ENCODE measurements around the gene TMEM154.

Gene TMEM154

DNA sequence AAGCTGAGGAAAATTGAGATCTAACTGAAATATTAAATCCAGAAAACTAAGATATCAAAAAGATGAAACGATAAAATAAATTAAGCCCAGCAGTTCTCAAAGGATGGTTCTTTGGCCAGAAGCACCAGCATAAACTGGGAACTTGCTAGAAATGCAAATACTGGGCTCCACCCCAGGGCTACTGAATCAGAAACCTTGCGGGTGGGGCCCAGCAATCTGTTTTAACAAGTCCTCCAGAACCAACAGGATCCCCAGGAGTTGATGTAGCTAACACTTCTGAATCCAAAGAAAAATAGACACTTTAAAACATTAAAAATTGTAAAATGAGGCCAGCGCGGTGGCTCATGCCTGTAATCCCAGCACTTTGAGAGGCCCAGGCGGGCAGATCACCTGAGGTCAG is 14.1 kb upstream of the TMEM154 start:
- DNase-seq (ENCODE audit: low read depth): no peak

GRCh38 chr4:152691761-152692160 is 12.0 kb upstream of the TMEM154 start:
- DNase-seq (ENCODE audit: low read depth): no peak

DNA sequence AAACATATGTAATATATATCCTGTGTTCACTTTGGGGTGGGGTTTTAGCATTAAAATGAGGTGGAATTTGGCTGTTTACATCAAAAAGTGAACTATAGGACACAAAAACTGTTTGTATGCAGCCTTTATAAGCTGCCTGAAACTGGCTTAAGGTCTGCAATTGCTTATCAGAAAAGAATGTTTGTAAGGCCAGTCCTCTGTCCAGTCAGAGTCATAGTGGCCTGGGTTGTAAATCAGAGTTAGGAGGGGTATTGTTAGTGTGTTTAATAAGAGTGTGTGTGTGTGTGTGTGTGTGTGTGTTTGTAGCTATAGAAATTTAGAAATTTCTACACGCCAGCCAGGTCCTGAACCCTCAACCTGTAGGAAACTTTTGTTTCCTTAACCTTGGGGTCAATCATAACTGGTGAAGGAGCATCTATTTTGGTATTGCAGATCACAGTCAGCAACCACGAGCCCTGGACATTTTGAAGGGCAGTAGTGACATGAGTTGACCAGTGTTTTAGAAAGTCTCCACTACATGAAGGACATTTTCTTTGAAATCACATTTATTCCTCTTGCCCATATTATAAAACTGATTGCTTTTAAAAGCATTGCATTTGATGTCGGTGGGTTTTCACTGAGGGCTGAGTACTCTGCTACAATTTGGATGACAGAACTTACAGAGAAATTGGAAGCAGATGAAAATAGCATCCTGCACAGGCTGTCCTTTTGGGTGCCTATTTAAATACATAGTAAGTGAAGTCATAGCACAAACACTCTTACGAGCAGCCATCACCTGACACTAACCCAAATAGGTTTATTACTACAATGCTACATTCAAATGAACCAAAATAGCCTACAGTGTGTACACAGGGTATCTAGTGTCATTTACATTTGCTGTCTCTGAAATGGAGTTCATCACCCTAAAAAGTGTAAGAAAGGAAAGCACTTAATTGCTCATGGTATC is 11.2 kb upstream of the TMEM154 start:
- DNase-seq (ENCODE audit: low read depth): no peak

DNA sequence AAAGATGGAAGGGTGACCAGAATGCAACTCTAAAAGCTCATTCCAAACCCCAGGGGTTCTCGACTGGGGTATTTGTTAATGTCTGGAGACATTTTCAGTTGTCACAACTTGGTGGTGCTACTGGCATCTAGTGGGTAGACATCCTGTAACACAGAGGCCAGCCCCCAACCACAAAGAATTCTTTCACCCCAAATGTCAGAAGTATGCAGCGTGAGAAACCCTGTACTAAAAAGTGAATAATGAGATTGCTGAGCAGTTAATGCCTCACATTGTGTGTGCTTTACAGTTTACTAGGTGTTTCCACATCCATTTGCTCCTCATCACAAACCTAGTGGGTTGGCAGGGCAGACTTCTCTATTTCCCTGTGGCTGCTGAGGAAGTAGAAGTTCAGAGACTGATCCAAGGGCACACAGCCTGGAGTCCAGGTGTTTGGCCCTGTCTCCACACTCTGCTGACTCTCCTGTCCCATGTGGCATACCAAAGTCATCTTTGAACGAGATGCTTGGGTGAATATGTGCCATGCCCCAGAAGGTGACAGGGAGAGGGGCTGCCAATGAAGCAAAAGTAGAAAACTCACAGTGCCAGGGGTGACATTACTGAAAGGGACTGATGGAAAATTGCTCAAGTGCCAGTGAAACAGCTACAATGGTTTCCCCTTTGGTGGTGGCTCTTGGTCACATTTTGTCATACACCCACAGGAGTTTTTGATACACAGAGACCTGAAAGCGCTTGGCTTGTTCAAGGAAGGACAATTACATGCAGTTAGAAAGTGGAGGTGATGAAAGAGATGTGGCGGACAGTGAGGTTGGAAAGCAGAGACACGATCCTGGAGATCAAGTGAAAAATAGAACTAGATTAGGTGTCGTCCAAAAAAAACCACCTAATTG is 10.1 kb upstream of the TMEM154 start:
- no peak for DNase-seq (ENCODE audit: low read depth)

GRCh38 chr4:152687974-152688599 is 8.3 kb upstream of the TMEM154 start:
- no peak for DNase-seq (ENCODE audit: low read depth)

DNA sequence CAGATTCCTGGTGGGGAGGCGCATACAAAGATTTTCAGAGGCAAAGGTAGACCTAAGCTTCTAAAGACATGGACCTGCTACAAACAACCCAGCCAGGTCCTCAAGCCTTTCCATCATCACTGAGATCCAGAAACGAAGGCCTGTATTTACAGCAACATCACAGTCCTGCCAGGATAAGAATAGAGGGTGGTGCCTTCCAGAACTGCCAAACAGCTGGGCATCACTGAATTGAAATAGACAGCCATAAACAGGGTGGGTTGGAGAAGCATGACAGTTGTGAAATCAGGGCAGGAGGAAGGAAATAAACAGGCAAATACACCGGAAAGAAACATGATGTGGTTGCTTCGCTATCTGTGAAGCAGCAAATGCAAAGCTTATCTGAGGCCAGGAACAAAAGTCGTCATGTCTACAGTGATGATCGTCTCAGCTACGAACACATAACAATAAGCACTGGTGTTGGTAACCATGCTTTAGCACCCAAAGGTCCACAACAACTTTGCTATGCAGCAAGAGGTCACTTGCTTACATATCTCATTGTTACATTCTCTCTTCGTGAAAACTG is 6.7 kb upstream of the TMEM154 start:
- no peak for DNase-seq (ENCODE audit: low read depth)

DNA sequence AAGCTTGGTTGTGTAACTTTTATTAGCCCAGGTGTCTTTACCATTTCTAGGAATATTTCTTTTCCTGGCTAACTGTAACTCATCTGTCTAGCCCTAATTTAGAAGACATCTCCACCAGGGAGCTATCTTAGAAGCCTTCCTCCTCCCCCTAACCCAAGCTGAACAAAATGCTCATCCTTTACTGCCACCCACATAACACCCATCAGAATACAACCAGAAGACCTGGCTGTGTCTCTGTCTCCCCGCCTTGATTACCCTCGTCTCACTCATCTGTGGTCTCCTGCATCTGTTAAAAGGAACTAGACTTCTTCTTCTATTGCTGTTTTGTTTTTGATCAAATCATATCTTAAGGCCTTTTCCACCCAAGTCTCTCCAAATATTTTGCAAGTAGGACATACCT is 4.8 kb upstream of the TMEM154 start:
- no peak for DNase-seq (ENCODE audit: low read depth)

DNA sequence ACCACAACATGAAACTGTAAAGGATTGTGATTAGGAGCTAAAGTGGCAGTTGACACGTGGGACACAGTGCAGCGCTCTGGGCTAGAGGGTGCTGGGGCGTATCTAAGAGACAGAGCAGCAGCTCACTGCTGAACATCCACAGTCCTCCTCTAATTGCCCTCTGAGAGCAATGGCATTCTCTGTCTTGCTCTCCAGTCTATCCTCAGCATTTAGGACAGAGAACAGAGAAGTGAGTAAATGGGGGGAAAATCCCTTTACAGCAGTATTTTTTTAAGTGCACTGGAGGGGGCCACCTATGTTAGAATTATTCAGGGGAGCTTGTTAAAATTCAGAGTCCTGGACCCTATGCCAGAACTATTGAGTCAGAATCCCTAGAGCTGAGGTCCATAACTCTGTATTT is 4.2 kb upstream of the TMEM154 start:
- DNase-seq (ENCODE audit: low read depth): no peak

DNA sequence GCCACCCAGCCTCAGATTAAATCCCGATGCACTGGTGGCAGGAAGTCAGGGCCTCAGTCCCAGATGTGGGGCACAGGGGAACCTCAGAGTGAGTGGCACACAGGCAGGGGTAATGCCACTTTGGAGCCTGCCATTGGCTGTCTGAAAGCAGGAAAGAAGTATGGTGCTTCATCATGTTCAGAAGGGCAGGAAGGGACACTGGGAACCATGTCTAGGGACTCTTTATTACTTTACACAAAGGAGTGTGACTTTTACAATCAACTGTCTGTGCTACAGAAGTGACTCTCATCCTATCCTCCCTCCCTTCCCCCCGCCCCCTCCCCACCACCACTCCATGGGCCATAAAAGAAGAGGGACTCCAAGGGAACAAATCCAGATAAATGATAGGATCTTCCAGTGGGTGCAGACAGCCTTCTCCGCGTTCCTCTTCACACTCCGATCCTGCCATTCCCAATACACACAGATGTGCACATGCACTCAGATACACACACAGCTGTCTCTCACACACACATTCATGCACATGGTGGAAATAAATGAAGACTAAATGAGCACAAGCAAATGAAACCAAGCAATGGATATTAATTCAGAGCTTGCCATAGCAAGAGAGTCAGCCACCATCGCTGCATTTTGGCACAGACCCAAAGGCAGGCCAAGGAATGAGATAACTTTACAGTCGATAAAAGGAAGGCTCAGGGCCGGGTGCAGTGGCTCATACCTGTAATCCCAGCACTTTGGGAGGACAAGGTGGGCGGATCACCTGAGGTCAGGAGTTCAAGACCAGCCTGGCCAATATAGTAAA is 2.5 kb upstream of the TMEM154 start:
- DNase-seq (ENCODE audit: low read depth): no peak

DNA sequence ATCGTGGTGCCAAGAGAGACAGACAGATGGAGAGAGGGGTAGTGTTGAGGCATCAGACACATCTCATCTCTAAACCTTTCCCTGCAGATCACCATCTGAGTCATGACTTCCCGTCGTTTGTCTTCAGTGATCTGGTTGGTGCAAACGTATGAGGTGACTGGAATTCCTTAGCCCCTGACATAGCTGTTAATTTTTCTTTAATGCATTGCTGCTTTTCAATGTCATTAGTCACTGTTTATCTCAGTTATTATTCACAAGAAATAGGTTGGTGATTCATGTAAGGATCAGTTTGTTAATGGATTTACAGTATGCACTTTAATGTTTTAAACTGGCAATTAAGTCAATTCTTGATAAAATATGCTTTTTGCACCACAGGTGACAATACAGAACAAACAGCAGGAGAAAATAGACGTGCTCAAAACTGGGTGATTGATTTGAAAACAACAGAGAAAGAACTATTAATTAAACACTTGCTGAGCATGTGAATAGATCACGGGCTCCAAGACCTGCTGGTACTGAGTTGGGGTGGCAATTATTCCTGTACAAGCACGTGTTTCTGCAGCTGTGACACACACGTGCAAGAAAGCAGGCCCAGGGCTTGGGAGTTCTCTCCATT is 1.3 kb upstream of the TMEM154 start:
- DNase-seq (ENCODE audit: low read depth): no peak

DNA sequence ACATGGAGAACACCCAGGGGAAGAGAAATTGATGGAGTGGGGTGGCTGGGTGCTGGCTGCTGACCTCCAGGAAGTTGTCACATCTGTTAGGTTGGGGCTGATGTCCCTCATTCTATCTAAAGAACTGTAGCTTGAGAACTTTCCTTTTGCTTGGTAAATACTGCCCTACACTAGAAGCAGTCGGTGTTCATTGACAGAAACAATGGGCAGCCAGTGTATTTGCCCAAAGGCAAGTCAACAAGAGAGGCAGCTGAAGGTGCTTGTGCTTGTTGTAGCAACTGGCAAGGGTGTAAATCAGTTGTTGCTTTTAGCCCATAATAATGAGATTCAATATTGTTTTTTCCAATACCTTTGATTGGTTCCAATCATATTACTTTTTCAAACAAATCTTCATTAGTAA is 956 bp downstream of the TMEM154 start:
- no peak for DNase-seq (ENCODE audit: low read depth)

DNA sequence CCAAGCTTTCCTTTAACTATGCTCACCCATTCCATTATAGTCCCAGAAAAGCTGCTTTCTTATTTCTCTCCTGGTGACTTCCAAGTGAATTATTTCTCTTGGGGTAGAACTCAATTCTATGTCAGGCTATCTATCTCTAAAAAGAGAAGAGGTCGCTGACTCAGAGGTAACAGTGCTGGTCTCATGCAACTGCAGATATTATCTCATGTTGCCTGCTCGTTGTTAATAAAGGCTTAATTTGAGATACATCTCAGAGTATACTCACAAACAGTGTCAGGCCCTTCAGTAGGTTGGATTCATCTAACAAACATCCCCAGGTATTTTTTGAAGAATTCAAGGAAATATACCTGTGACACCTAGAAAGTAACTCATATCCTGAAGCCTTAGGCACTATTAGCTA is 2.7 kb downstream of the TMEM154 start:
- no peak for DNase-seq (ENCODE audit: low read depth)

GRCh38 chr4:152676052-152676854 is 3.5 kb downstream of the TMEM154 start:
- DNase-seq (ENCODE audit: low read depth): no peak

DNA sequence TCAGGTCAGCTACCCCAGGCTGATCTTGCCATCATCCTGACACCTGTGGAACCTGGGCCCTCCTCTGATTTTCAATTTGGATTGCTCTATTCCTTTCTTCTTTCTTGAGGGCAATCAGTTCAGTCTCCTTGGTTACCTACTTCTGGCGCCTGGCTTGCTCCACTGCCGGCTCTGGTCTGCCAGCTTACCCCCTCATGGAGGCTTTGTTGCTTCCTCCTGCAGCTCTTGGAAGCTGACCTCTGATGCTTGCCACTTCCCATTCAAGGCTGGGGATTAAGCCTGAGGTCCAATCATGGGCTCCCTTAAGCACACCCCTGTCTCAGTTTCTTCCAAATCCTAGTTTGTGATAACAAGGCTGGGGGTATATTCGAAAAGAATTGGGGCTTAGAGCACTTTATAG is 5.4 kb downstream of the TMEM154 start:
- DNase-seq (ENCODE audit: low read depth): no peak

DNA sequence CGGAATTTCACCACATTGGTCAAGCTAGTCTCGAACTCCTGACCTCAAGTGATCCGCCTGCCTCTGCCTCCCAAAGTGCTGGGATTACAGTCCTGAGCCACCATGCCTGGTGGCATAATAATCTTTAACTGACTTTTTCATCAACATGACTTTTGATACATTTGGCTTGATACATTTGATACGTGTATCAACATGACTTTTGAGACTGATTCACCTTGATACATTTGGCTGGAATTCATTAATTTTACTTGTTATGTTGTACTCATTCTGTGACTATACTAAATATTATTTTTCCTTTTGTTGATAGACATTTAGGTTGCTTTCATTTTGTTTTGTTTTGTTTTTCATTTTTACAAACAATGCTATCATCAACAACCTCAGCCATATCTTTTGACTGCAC is 6.3 kb downstream of the TMEM154 start:
- no peak for DNase-seq (ENCODE audit: low read depth)

DNA sequence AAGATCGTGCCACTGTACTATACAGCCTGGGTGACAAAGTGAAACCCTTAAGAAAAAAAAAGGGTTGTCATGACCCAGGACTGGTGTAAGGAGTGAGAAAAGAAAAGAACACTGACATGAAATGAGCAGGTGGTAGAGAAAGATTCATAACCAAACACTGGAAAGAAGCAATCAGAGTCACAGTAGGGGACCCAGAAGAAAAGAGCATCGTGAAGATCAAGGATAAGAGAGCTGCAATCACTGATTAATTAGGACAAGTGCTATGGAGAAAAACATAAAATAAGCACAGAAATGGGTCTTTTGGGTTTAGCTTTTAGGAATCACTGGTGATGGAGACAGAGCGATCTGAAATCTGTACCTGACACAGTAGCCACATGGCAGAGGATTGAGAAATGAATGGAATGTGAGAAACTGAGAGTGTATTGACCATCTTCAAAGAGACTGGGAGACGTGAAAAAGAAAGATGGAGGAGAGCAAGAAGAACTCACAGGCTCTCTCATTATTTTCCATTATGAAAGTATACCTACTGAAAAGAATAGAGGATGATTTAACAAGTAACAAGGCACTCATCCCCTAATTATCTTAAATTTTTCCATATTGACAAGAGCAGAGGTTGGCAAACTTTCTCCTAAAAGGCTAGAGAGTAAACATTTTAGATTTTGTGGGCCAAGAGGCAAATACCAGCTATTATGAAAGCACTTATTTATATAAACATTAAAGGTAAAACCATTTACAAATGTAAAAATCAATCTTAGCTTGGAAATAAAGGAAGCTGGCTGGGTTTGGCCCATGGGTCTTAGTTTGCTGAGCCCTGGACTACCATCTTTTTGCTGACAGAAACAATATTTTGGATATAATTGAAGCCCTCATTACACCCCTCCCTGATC is 7.3 kb downstream of the TMEM154 start:
- DNase-seq (ENCODE audit: low read depth): no peak

DNA sequence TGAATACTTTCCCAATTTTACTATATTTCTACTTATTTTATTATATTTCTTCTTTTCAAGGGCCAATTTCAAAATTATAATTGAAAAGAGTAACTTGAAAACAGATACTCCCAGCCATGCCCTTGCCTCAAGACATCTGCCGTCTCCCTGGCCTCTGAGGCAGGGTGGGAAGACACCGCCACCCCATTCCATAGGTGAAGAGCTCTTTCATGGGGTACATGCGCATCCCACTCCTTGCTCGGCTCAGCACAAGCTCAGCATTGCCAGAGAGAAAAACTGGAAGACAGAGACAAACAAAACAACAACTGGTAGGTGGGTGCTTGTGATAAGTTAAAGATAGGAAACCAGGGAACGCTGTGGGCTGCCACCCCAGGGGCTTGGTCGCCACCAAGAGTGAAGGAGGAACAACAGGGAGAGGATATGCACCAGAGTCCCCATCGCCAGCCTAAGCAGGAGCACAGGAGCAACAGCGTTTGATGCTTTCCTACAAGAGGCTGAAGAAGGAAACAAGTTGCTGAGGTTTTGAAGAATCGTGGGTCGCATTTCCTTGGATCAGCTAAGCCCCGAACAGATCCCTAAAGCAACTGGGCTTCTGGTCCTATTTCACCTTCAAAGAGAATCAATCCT is 11.3 kb downstream of the TMEM154 start:
- DNase-seq (ENCODE audit: low read depth): no peak

GRCh38 chr4:152667781-152668180 is 12.0 kb downstream of the TMEM154 start:
- no peak for DNase-seq (ENCODE audit: low read depth)

GRCh38 chr4:152666946-152667345 is 12.9 kb downstream of the TMEM154 start:
- DNase-seq (ENCODE audit: low read depth): no peak
